ENCODE measurements around the gene TOPAZ1.
"Not testable (repeated sequence)": the region's sequence is repeated elsewhere in the genome, so short reads cannot be mapped to it uniquely, and the experiment has no call there.

Gene TOPAZ1

GRCh38 chr3:44334326-44334725 is 92.6 kb downstream of the TOPAZ1 start:
- DNase-seq, result no peak

- no peak for DNase-seq
Observed at GRCh38 chr3:44337248-44337785, 95.6 kb downstream of the TOPAZ1 start.

GRCh38 chr3:44338010-44338827 is 96.5 kb downstream of the TOPAZ1 start, which contains the start of gene TCAIM:
Gene TCAIM, plus strand, starts transcription at chr3:44338766. Its CDS starts 16,017 bp downstream, at chr3:44354783.
- peak; percentile 98 for DNase-seq

- DNase-seq, result no peak
Observed at GRCh38 chr3:44338828-44339127, 97.1 kb downstream of the TOPAZ1 start.

DNA sequence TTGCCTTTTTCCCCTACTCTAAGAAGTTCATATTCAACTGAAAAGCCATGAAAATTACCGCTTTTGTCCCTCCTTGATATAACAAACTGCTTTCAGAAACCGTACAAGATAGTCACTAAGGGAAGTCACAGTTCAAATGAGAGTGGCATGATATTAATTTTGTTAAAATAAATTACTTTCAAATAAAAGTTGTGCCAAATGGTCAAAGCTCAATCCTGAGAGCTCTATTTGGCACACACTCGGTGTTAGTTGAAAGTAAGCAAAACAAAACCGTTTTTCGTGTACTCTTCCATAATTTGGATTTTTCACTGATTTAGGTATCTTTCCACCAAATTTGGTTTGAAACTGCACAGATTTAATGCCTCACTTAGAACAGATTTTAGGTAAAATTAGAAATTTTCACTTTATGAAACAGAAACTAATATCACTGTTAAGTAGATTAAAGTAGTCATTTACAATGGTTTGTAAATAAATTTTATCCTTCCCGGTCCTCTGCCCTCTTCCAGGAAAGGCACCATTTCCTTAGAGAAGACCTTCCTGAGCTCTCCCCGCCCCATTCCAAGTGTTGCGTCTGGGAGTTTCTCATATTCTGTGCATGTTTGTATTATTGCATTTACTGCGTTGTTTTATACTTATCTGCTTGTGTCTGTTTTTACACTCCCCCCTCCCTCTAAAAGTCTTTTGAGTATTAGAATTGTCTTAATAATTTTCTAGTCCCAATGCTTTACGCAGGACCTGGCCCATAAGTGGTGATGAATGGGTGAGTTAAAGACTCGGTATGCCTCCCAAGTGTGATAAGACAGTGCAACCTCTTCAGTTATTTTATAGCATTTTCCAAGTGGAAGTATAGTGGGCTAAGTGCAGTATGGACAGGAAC is 97.7 kb downstream of the TOPAZ1 start:
- no peak for DNase-seq

DNA sequence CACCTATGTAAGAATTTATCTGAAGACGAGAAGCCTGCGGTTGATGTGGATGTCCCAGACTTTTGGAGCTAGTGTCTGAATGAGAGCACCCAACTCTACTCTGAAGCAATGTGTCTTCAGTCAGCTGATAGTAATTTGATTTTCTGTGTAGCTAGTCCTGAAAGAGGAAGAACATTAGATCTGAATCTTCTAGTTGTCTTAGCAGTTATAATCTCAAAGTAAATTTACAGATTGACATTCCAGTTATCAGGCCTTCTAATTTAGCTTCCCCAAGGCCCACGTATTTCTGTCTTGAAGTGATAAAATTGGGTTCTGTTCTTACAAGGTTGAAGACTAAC is 98.3 kb downstream of the TOPAZ1 start:
- DNase-seq, result no peak

DNA sequence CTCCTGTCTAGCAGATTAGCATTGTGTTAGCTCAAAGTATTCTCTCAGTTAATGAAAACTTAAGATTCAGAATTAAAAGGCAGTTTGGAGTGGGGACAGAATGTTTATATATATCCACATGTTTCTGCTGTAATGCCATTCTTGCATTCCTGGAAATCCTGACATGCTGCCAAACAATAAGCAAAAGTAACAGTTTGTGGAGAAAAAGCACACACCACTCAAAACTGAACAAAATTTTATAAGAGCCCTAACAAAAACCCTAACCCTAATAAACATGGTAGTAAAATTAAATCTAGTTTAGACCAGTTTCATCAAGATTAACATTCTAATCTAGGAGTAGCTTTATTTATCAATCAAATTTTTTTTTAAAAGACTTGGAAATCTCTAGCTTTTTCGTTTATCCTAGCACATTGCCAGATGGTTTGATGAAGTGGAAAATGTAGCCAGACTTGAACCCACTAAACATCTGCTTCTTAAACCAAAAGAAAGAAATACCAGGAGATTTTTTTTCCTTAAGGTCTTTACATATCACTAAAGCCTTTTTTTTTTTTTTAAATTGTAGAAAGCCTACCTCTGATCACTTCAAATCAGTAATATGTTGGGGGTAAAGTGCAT is 100.6 kb downstream of the TOPAZ1 start:
- no peak for DNase-seq

GRCh38 chr3:44343421-44343820 is 101.7 kb downstream of the TOPAZ1 start:
- DNase-seq, result no peak

GRCh38 chr3:44346590-44346989 is 104.9 kb downstream of the TOPAZ1 start:
- DNase-seq, result not testable (repeated sequence)

DNA sequence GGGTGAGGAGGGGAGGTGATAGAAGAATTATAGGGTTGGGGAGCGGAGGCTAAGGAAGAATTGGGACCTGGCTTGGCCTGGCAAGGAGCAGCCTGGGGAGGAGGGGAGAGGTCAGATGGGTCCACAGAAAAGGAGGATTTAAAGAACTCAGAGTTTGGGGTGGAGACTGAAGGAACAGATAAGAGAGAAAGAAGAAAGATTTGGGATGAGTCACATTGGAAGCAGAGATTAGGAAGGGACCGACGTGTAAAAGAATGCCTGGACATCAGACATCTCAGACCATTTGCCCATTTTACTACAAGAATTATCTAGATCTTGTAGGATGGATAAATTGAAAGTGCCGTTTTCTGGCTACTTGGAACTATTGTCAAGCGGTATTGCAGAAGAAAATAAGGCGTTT is 107.3 kb downstream of the TOPAZ1 start:
- no peak for DNase-seq

GRCh38 chr3:44353355-44353924 is 111.8 kb downstream of the TOPAZ1 start:
- DNase-seq, result no peak

- DNase-seq, result no peak
Observed at GRCh38 chr3:44355362-44356033, 113.8 kb downstream of the TOPAZ1 start.

DNA sequence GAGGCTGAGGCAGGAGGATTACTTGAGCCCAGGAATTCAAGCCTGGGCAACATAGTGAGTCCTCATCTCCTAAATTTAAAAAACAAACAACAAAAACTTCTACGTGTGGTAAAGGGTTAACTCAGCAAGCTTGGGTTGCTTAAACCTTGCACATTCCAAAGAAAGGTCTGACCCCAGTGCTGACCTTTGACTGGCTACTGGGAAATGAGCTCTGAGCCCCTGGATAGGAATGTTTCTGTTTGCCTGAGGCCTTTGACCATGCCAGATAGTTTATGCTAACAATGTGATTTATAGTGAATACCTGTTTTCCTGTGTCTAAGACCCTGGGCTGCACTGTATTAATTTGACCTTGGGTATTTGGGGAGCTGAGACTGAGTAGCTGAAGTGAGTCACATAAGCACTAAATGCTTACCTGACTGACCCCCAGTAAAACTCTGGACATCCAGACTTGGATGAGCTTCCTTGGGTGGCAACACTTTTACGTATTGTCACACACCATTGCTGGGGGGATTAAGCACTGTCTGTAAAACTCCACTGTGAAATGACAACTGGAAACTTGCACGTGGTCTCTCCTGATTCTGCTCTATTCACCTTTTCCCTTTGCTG is 117.6 kb downstream of the TOPAZ1 start:
- DNase-seq, result no peak

- DNase-seq, result peak; percentile 20
Observed at GRCh38 chr3:44363591-44363990, 121.9 kb downstream of the TOPAZ1 start.

- no peak for DNase-seq
Observed at GRCh38 chr3:44365952-44366351, 124.3 kb downstream of the TOPAZ1 start.

- DNase-seq, result no peak
Observed at GRCh38 chr3:44375450-44375849, 133.8 kb downstream of the TOPAZ1 start.

Data from right kidney (tissue), 1 donor.